Glomerular visceral epithelial cell (primary cell): ENCODE data around the gene PLOD2.

Experiments used
- DNase-seq: peaks from one replicate; pipeline ENCODE4 v3.0.0-alpha.2; 2016; ENCODE audit errors: extremely low spot score

PLOD2 gene

DNA sequence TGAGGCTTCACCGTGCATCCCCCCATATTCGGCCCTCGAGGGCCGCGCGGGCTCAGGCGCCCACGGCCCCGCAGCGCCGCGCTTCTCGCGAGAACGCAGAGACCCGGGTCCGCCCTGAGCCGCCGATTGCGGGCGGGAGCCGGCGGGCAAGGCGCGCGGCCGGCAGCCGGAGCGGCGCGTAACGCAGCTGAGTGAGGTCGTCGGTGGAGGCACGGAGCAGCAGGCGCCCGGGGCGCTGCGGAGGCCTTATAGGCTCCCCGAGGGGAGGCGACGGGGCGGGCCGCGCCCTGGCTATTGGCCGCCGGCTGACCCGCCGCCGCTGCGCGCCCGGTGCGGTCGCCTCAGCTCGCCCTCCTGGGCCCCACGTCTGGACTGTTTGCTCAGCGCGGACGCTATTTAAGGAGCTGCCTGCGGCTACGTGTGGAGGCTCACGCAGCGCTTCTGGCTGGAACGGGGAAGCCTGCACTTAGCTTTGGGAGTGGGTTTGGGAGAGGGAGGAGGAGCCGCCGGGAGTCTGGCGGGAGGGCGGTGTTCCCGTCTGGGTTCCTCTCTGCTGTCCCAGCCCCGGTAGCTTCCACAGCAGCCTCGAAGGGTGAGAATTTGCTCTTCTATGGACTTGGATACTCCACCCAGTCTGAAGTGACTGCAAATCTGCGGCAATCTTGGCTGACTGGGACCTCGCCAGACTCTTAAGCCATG is at the start of gene PLOD2:
TSS of gene PLOD2 (minus strand) at position 221 of the 699 bp plus-strand sequence. CDS start at position 26, 195 bp downstream.
- peak; percentile 94 for DNase-seq

DNA sequence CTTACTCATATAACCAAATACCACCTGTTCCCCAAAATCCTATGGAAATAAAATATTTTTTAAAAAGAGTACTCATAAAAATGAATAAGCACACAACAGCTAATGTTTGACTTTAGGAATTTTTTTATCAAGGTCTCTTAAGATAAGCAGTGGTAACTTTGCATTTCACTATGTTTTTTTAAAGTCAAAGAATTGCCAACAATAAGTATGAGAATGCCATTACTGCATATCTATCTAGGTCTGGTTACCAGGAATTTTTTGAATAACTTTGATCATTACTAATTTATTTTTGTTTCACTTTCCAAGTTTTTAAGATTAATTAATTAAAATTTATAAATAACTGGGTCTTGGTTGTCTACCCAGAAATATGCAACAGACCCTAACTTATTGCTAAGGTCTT is 48.4 kb upstream of the PLOD2 start:
- no peak for DNase-seq

GRCh38 chr3:146203776-146204175 is 42.8 kb upstream of the PLOD2 start:
- no peak for DNase-seq

DNA sequence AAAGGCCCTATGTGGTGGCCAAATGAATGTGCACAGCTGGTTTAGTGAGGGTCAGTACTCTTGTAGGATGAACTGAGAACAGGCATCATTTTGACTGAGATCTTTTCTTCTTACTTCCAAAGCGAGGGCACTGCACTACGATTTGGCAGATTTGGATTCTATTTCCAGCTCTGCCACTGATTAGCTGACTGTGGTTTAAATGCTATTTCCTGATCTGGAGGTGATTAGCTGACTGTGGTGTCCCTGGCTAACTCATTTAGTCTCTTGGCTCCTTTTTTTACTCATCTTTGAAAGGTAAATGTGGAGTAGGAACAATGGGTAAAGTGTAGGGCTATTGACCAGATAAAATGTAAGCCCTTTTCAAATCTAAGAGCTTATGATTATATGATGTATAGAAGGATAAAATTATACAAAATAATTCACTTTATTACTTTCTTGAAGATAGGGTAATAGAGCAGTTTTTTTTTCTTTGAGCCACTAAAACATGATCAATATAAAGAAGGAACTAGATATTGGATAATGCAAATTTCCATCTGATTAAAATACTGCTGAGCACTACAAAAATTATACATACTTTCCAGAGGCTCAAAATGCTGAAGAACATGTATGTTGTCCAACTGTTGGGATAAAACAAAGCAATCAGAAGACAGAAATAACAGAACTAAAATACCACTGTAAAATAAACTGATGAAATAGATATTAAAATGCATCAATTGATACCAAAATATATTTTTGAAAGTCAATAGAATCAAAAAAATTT is 39.7 kb upstream of the PLOD2 start:
- no peak for DNase-seq

DNA sequence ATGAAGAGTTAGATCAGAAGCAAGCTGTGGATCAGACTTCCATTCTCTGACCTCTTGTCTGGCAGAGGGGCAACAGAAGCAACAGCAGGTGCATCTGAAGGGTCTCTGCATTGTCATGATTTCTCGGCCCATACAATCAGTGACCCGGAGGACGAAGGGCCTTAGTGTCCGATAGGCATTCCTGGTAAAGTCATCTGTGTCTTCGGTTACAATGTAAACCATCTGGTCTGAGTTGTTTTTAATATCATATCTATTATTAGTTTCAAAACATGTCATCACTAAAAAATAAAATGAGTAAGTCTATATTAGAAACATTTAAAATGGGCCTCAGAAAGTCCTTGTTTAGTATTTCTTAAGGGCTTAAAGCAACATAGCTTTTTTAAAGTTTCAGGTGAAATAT is 38.8 kb upstream of the PLOD2 start:
- DNase-seq = no peak

DNA sequence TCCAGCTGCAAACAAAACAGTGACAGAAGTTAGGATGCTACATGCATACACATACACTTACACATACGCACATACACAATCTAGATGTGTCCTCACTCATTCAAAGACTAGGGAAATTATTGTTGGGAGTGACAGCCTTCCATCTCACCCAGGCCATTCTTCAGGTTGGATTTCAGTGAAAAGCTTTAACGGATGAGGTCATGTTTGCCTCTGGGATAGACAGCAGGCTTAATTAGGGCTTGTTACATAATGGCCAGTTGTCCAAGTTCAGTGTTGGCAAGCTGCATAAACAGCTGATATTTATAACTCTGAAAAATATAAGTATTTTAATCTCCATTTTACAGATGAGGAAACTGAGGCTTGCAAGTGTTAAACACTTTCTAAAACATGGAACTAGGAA is 35.8 kb upstream of the PLOD2 start:
- no peak for DNase-seq

DNA sequence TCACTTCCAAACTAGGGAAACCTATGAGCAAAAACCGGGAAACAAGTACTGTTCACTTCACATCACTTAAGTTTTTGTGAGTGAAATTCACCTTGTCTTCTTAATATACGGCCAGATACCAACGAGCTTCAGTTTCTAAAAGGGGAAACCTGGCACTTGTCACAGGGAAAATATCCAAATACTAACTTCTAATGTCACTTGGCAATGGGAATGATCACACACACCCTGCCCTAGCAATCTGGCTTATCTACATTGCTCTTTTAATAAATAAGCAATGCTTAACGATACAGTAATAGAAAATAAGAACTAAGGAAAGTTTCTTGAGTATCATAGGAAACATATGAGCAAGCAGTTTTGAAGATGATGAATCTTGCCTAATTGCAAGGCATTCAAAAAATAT is 34.6 kb upstream of the PLOD2 start:
- no peak for DNase-seq

- no peak for DNase-seq
These were observed 34.0 kb upstream of the PLOD2 start for GRCh38 chr3:146195030-146195429.

GRCh38 chr3:146191051-146191450 is 30.1 kb upstream of the PLOD2 start:
- no peak for DNase-seq

DNA sequence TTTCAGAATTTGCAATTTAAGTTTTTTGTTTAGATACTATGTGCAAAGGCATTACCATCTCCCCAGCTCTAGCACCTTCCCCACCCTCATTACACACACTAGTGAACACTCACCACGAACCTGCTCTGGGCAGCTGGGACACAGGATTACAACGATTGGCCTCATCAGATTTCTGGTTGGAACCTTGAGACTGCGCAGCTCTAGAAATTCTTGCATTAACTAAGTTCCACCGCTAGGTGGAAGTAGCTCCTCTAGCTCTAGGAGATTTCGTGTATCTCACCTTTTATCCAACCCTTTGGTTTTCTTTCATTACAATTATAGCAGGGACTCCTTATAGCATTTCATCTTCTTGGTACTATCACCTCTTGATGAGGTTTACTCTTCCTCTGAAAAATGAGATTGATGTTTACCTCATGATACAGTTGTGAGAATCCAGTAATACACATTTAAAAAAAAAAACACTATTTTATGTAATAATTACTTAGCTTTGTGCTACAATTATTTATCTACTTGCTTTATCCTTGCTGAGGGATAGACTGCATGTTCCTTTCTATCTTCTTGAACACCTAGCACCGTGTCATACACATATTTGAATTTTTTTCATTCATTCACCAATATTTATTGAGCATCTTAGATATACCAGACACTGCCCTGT is 28.7 kb upstream of the PLOD2 start:
- peak; percentile 57 for DNase-seq

- peak; percentile 41 for DNase-seq
These were observed 26.5 kb upstream of the PLOD2 start for GRCh38 chr3:146187334-146187950.

- peak; percentile 66 for DNase-seq
These were observed 23.4 kb upstream of the PLOD2 start for GRCh38 chr3:146184241-146185015.

DNA sequence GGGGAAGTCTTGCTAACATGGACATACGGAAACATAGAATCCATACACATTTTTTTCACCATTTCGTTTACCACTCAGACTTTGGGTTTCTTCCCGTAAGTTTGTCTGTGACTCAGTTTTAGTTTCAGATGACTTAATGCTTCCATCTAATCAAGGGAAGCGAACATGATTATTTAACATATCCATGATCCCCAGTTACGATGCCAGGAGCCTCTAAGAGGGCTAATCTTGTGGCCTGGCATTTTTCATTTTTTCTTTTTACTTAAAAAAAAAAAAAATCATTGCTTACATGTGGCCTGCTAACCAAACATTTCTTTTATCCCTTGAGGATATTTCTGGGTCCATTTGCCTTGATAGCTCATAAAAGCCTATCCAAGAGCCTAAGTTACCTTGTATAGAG is 20.2 kb upstream of the PLOD2 start:
- no peak for DNase-seq

GRCh38 chr3:146180376-146180775 is 19.4 kb upstream of the PLOD2 start:
- DNase-seq = no peak

DNA sequence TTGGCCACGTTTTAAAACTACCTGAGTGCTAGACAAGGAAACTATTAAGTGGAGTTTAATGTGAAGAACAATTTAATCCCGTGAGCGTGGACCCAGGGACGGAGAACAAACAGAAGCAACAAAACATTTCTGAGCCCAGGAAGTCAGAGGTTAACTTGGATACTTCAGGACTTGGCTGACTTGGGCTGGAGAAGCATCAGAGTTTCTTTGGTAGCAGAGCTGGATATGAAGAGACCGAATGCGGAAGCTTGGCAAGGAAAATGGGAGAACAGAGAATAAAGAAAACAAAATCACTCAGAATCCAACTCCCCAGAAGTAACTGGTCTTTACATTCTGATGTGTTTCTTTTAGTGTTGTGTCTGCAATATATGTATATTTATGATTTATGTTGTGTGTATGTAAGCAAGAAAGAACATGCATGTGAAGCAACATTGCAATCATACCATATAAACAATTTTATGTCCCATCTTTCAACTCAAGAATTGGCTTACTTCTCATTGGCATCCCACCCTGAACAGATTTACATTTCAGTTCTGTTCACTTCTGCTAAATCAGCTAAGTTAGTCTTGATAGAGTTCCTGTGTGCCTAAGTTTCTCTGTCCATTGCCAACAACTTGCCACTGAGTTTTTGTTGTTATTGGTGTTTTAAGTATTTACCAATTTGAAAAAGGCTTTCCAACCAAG is 17.2 kb upstream of the PLOD2 start:
- DNase-seq = no peak

GRCh38 chr3:146177519-146177918 is 16.5 kb upstream of the PLOD2 start:
- no peak for DNase-seq

- DNase-seq = no peak
These were observed 16.1 kb upstream of the PLOD2 start for GRCh38 chr3:146177072-146177471.

- no peak for DNase-seq
These were observed 11.6 kb upstream of the PLOD2 start for GRCh38 chr3:146172586-146172985.

DNA sequence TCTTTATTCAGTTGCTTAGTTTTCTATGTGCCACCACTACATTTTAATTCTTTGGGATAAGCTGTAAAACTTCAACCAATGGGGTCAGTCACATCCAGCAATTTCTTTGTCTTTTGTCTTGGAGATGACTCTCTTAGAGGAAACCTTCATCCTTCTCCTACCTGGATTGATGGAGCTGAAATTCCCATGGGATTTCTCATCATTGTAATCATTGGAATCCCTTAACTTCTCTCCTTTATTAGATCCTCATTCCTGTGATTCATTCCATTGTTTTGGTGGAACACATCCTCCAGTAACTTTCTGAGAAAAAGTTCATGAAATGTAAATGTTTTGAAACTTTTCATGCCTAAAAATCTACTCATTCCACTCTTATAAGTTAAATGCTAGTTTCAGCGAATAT is 9.6 kb upstream of the PLOD2 start:
- no peak for DNase-seq

- DNase-seq = no peak
These were observed 8.9 kb upstream of the PLOD2 start for GRCh38 chr3:146169891-146170290.

DNA sequence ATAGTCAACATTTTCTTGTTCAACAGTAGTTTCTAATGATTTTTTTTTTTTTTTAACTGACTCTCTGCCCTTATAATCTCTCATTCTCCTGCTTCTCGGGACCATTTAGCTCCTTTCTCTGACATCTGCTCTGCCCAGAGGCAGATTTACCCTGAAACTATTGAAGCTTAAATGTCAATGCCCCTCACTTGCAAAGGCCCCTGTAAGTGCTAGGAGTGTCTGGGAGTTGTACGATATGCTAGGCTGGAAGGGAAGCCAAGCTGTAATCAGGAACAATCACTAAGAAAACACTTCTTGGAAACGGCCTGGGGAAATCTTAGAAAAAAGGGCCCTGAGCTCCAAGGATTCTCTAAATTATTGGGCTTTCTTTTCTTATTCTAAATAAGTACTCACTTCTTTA is 5.8 kb upstream of the PLOD2 start:
- DNase-seq = no peak
